Left lung (tissue), 10 donors: Measurements from ENCODE around the gene THAP12. TPM values are rescaled to one million over a fixed set of nuclear protein-coding genes. Genes with fewer than 3 reads are reported as not detected.

Experiments
- ATAC-seq: fragments of 200-7000 bp; cut with Tn5 transposase; one replicate; pipeline ENCODE4 v1.9.1; 2020; ENCODE audit warnings: moderate library complexity
- DNase-seq, 4 donors: peaks; one replicate each; pipeline ENCODE4 v3.0.0-alpha.2; 2013 to 2020
- H3K27ac ChIP-seq, 2 donors: fragments of 200-600 bp; sonication (generic) in 1 of 2; one replicate each; pipeline versions ENCODE4 v1.5.0 to v1.8.0; 2020 to 2021
- H3K27me3 ChIP-seq, 2 donors: fragments of 200-600 bp; sonication (generic) in 1 of 2; one replicate each; pipeline versions ENCODE4 v1.5.0 to v1.8.0; 2020 to 2021
- H3K36me3 ChIP-seq, 2 donors: fragments of 200-600 bp; sonication (generic) in 1 of 2; one replicate each; pipeline versions ENCODE4 v1.5.0 to v1.8.0; 2020 to 2021
- H3K4me1 ChIP-seq, 2 donors: fragments of 200-600 bp; one replicate each; pipeline ENCODE4 v1.8.0; 2021
- H3K4me3 ChIP-seq, 2 donors: fragments of 200-600 bp; sonication (generic) in 1 of 2; one replicate each; pipeline versions ENCODE4 v1.5.0 to v1.8.0; 2020 to 2021; ENCODE audit warnings: mild to moderate bottlenecking in 1 of 2
- H3K9me3 ChIP-seq, 2 donors: fragments of 200-600 bp; sonication (generic) in 1 of 2; one replicate each; pipeline versions ENCODE4 v1.5.0 to v1.8.0; 2020 to 2021
- CTCF ChIP-seq, 2 donors: fragments of 200-600 bp; sonication (generic) in 1 of 2; IDR thresholded peaks; one replicate each; pipeline versions ENCODE4 v1.5.0 to v1.8.0; 2021; ENCODE audit warnings: antibody characterized with exemption in 2 of 2
- intact Hi-C, 2 donors: fragments of 100-400 bp; cut with DNase I; formaldehyde crosslinking; loops; one replicate each; pipeline versions ENCODE4 v1.11.2 to v1.14.2; 2022
- polyA plus RNA-seq, 6 donors: library from polyadenylated mRNA; unstranded; fragments of 120-200 nt; gene quantifications; one replicate each; pipeline ENCODE4 v1.2.1, GENCODE V29; 2013; ENCODE audit not compliant: insufficient read length in 6 of 6
- total RNA-seq, 2 donors: library from RNA; stranded (reverse); fragmentation: NEBNext Ultra II Directional; extraction: Animal tissue kit (Norgen Biotek cat#: 25700); gene quantifications; one replicate each; pipeline ENCODE4 v1.2.1, GENCODE V29; 2021
- donor health status: DM: no; HTN: yes; CAD: no.
- donor health status: DM: no; HTN: no; CAD: no.

The THAP12 gene
- total and polyA plus RNA-seq, 8 donors, result 27.1 to 108 (median 94.6) TPM

DNA sequence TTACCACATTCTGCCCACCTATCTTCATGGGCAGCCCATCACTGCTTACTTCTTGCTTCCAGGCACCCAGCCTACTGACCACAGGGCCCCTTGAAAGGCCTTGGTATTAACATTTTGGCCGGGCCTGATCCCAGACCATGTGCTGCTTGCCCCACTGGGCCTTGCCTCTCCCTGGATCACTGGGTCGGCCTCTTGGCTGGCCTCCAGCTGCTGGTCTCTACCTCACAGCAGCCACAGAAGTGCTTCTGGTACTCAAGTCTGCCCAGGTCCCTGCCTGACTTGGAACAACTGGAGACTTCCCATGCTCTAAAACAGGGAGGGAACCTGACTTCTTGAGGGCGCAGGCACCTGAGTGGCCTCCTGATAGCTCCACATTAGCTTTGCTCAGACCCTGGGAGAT lies 63.6 kb downstream of the THAP12 start:
- H3K27me3 ChIP-seq, result peaks cover 5 to 26% of the 10 kb centered on the region in 2 donors
- DNase-seq (no peak), ATAC-seq (no peak)
- intact Hi-C loops, result loop anchor here in 1 of 2 donors (5.0 to 10.0 kb wide), 2 partner anchors 110 to 412 kb away; partner anchors contain the start of gene WNT11
- no peak for TF ChIP-seq CTCF (IDR thresholded peaks at IDR 0.05)
- H3K4me1 ChIP-seq, result peaks cover 0 to 16% of the 10 kb centered on the region in 2 donors
- no peak overlapping the region for H3K27ac ChIP-seq
- H3K4me3 ChIP-seq, result no peak overlapping the region
- H3K36me3 ChIP-seq, result no peaks in the 10 kb centered on the region
- H3K9me3 ChIP-seq, result no peaks in the 10 kb centered on the region

GRCh38 chr11:76316726-76317125 lies 64.2 kb downstream of the THAP12 start:
- H3K27ac ChIP-seq, result no peak overlapping the region
- intact Hi-C loops, result loop anchor here in 1 of 2 donors (5.0 to 10.0 kb wide), 2 partner anchors 109 to 412 kb away; partner anchors contain the start of gene WNT11
- DNase-seq (no peak), ATAC-seq (no peak)
- H3K36me3 ChIP-seq, result no peaks in the 10 kb centered on the region
- H3K27me3 ChIP-seq, result peaks cover 0 to 21% of the 10 kb centered on the region in 2 donors
- H3K4me1 ChIP-seq, result peaks cover 0 to 11% of the 10 kb centered on the region in 2 donors
- TF ChIP-seq CTCF (IDR thresholded peaks at IDR 0.05), result no peak
- no peak overlapping the region for H3K4me3 ChIP-seq
- H3K9me3 ChIP-seq, result no peaks in the 10 kb centered on the region

GRCh38 chr11:76315182-76315853 lies 65.6 kb downstream of the THAP12 start:
- ATAC-seq (no peak), DNase-seq (no peak)
- H3K4me1 ChIP-seq, result peaks cover 0 to 8% of the 10 kb centered on the region in 2 donors
- intact Hi-C loops, result loop anchor here in 1 of 2 donors (5.0 to 10.0 kb wide), 2 partner anchors 108 to 411 kb away; partner anchors contain the start of gene WNT11
- peaks cover 0 to 7% of the 10 kb centered on the region in 2 donors for H3K27me3 ChIP-seq
- H3K9me3 ChIP-seq, result no peaks in the 10 kb centered on the region
- no peak overlapping the region for H3K4me3 ChIP-seq
- no peak overlapping the region for H3K27ac ChIP-seq
- no peak for TF ChIP-seq CTCF (IDR thresholded peaks at IDR 0.05)
- no peaks in the 10 kb centered on the region for H3K36me3 ChIP-seq

DNA sequence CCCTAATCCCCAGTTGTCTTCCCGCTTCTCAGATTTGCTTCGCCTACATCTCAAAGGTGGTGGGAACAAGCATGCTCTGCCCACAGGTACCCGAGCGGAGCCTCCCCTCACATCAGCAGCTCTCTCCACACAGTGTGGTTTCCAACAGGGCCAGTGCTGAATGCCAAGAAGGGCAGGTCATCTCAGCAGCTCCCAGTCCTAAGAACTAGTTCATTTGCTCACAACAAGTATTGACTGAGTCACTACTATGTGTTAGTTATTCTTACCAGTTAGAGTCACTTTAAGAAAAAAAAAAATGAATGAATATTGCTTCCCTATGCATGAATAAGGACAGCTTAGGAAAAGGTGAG lies 66.2 kb downstream of the THAP12 start:
- H3K27ac ChIP-seq, result no peak overlapping the region
- no peaks in the 10 kb centered on the region for H3K36me3 ChIP-seq
- ATAC-seq, result no peak
- peaks cover 0 to under 1% of the 10 kb centered on the region in 2 donors for H3K27me3 ChIP-seq
- no peaks in the 10 kb centered on the region for H3K9me3 ChIP-seq
- peaks cover 0 to 8% of the 10 kb centered on the region in 2 donors for H3K4me1 ChIP-seq
- intact Hi-C loops, result loop anchor here in 1 of 2 donors (5.0 to 10.0 kb wide), 2 partner anchors 107 to 410 kb away; partner anchors contain the start of gene WNT11
- no peak overlapping the region for H3K4me3 ChIP-seq
- no peak for TF ChIP-seq CTCF (IDR thresholded peaks at IDR 0.05)
- DNase-seq, result no peak

DNA sequence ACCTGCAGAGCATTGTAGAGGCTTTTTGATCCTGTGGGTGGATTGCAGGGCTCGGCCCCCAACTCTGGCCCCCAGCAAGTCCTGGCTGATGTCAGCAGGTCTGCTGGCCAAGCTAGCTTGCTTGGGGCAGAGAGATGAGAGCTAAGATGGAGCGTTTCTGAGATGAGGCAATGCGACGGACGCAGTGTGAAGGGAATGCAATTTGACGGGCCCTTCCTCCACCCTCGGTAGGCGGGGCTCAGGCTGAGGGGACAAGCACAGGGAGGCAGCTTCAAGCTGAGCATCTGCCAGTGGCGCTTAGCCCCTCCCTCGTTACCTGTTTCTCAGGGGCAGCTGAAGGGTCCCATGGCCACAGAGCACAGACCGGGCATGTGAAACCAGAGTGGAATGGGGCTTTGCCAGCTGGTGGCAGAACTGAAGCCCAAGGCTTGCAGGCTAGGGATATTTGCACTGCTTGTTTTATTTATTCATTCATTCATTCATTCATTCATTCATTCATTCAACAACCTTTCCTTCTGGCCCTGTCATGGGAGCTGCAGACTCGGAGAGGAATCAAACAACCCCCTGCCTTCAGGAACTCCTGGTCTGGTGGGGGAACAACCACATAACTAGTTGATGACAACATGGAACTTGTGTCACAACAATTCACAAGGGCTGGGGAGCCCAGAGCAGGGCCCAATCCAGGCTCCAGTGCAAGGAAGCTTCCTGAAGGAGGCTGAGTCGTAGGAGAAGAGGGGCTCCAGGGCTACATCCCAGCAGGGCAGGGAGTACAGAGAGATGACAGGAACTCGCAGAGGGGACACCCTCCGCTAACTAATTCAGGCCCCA lies 66.8 kb downstream of the THAP12 start:
- Histone ChIP-seq H3K4me3 (no peak overlapping the region), H3K27me3 (no peaks in the 10 kb centered on the region), H3K27ac (no peak overlapping the region), H3K9me3 (no peaks in the 10 kb centered on the region), H3K4me1 (peaks cover 0 to 8% of the 10 kb centered on the region in 2 donors), H3K36me3 (no peaks in the 10 kb centered on the region)
- DNase-seq, result peak in 2 of 4 donors; percentile 46 to 72
- intact Hi-C loops, result loop anchor here in 1 of 2 donors (10.0 kb wide), 1 partner anchor 409 kb away; no protein-coding TSS in a partner anchor
- TF ChIP-seq CTCF (IDR thresholded peaks at IDR 0.05), result no peak
- ATAC-seq, result no peak
